Osteocyte (in vitro differentiated cells): ENCODE results near the gene NLGN1. TPM values are rescaled to one million over a fixed set of nuclear protein-coding genes. Genes with fewer than 3 reads are reported as not detected.

Experiments
- DNase-seq: peaks from one replicate; pipeline ENCODE4 v3.0.0; 2021; ENCODE audit warnings: mixed read lengths; ENCODE audit not compliant: unreplicated experiment; ENCODE audit errors: extremely low spot score
- H3K27ac Mint-ChIP-seq: one replicate; pipeline ENCODE4 v1.8.0; 2021; ENCODE audit warnings: mild to moderate bottlenecking, mixed read lengths; ENCODE audit not compliant: unreplicated experiment
- H3K27me3 Mint-ChIP-seq: one replicate; pipeline ENCODE4 v1.8.0; 2021; ENCODE audit warnings: mixed read lengths; ENCODE audit not compliant: unreplicated experiment
- H3K36me3 Mint-ChIP-seq: one replicate; pipeline ENCODE4 v1.8.0; 2021; ENCODE audit warnings: mixed read lengths; ENCODE audit not compliant: unreplicated experiment
- H3K4me1 Mint-ChIP-seq: one replicate; pipeline ENCODE4 v1.8.0; 2021; ENCODE audit warnings: mixed read lengths; ENCODE audit not compliant: unreplicated experiment
- H3K4me3 Mint-ChIP-seq: one replicate; pipeline ENCODE4 v1.8.0; 2021; ENCODE audit warnings: mild to moderate bottlenecking, moderate library complexity, mixed read lengths; ENCODE audit not compliant: unreplicated experiment
- H3K9me3 Mint-ChIP-seq: one replicate; pipeline ENCODE4 v1.8.0; 2021; ENCODE audit warnings: mixed read lengths; ENCODE audit not compliant: unreplicated experiment
- CTCF ChIP-seq: fragments of 200-600 bp; sonication (generic); IDR thresholded peaks from 2 replicates; pipeline ENCODE4 v1.5.0; 2021; ENCODE audit warnings: antibody characterized with exemption, mild to moderate bottlenecking, moderate library complexity
- total RNA-seq: library from RNA; stranded (reverse); gene quantifications from 2 replicates; pipeline ENCODE4 v1.2.1, GENCODE V29; 2021

The NLGN1 gene
- total RNA-seq, 1 donor from 2014 or later, result 3.9 TPM

GRCh38 chr3:174068035-174068434, 670.5 kb downstream of the NLGN1 start:
- no peak for TF ChIP-seq CTCF
- Mint-ChIP-seq H3K36me3 (peaks cover 3% of the 10 kb centered on the region), H3K27ac (no peak overlapping the region), H3K9me3 (peaks cover 6% of the 10 kb centered on the region), H3K4me1 (no peaks in the 10 kb centered on the region), H3K27me3 (no peaks in the 10 kb centered on the region), H3K4me3 (no peak overlapping the region)
- DNase-seq, result no peak

- TF ChIP-seq CTCF, result no peak
- Mint-ChIP-seq H3K4me3 (no peak overlapping the region), H3K36me3 (no peaks in the 10 kb centered on the region), H3K27me3 (no peaks in the 10 kb centered on the region), H3K9me3 (no peaks in the 10 kb centered on the region), H3K27ac (no peak overlapping the region), H3K4me1 (no peaks in the 10 kb centered on the region)
- DNase-seq, result no peak
These were observed 675.1 kb downstream of the NLGN1 start for GRCh38 chr3:174072675-174073074.

GRCh38 chr3:174083706-174084105, 686.2 kb downstream of the NLGN1 start:
- Mint-ChIP-seq H3K9me3 (no peaks in the 10 kb centered on the region), H3K27ac (no peak overlapping the region), H3K4me3 (no peak overlapping the region), H3K27me3 (no peaks in the 10 kb centered on the region), H3K36me3 (no peaks in the 10 kb centered on the region), H3K4me1 (no peaks in the 10 kb centered on the region)
- no peak for TF ChIP-seq CTCF
- DNase-seq, result no peak

GRCh38 chr3:174089592-174089991, 692.0 kb downstream of the NLGN1 start:
- H3K4me1 Mint-ChIP-seq, result peaks cover 16% of the 10 kb centered on the region

GRCh38 chr3:174094669-174095068, 697.1 kb downstream of the NLGN1 start:
- no peak overlapping the region for H3K4me3 Mint-ChIP-seq
- H3K9me3 Mint-ChIP-seq, result no peaks in the 10 kb centered on the region
- TF ChIP-seq CTCF, result no peak
- H3K4me1 Mint-ChIP-seq, result peaks cover 14% of the 10 kb centered on the region
- no peaks in the 10 kb centered on the region for H3K36me3 Mint-ChIP-seq
- H3K27me3 Mint-ChIP-seq, result no peaks in the 10 kb centered on the region
- H3K27ac Mint-ChIP-seq, result no peak overlapping the region
- no peak for DNase-seq

More at GRCh38 chr3:174089592-174089991, 692.0 kb downstream of the NLGN1 start:
- Mint-ChIP-seq H3K27me3 (no peaks in the 10 kb centered on the region), H3K9me3 (no peaks in the 10 kb centered on the region), H3K27ac (no peak overlapping the region), H3K4me3 (no peak overlapping the region), H3K36me3 (no peaks in the 10 kb centered on the region)
- no peak for TF ChIP-seq CTCF
- no peak for DNase-seq
